Stimulated activated CD4-positive, alpha-beta T cell treated with anti-CD3 and anti-CD28 coated beads, Interleukin-12 subunit alpha, Interleukin-12 subunit beta, amount 100 ng/mL, for 4 hours (primary cell): ENCODE results near the gene TLCD1.

Experiments used
- DNase-seq: peaks from one replicate; pipeline ENCODE4 v3.0.0-alpha.2; 2020

The TLCD1 gene, protein sequence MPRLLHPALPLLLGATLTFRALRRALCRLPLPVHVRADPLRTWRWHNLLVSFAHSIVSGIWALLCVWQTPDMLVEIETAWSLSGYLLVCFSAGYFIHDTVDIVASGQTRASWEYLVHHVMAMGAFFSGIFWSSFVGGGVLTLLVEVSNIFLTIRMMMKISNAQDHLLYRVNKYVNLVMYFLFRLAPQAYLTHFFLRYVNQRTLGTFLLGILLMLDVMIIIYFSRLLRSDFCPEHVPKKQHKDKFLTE

GRCh38 chr17:28726226-28726626 lies at the start of gene TLCD1:
TLCD1 (minus strand) TSS chr17:28726233; CDS start chr17:28726097, 136 bp downstream.
- DNase-seq = peak; percentile 71

- no peak for DNase-seq
Observed at GRCh38 chr17:28774206-28774605, 48.2 kb upstream of the TLCD1 start.

GRCh38 chr17:28773736-28774135 lies 47.7 kb upstream of the TLCD1 start:
- no peak for DNase-seq

DNA sequence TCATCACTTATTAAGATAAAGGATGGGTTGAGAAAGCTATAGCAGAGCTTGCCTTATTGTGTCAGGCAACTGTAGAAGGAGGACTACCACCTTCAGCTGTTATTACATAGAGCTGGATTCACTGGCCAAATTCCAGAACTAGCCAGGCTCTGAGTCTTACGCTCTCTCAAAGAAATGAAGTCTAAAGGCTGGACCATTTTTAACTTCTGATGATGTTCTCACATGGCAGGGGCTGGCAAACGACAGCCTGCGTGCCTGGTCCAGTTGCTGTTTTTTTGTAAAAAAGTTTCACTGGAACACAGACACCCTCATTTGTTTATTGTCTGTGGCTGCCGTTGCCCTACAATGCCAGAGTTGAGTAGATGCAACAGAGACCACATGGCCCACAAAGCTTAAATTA lies 39.0 kb upstream of the TLCD1 start:
- DNase-seq = no peak

- DNase-seq = peak; percentile 75
Observed at GRCh38 chr17:28763804-28764266, 37.8 kb upstream of the TLCD1 start.

GRCh38 chr17:28763137-28763799 lies 37.2 kb upstream of the TLCD1 start:
- no peak for DNase-seq

DNA sequence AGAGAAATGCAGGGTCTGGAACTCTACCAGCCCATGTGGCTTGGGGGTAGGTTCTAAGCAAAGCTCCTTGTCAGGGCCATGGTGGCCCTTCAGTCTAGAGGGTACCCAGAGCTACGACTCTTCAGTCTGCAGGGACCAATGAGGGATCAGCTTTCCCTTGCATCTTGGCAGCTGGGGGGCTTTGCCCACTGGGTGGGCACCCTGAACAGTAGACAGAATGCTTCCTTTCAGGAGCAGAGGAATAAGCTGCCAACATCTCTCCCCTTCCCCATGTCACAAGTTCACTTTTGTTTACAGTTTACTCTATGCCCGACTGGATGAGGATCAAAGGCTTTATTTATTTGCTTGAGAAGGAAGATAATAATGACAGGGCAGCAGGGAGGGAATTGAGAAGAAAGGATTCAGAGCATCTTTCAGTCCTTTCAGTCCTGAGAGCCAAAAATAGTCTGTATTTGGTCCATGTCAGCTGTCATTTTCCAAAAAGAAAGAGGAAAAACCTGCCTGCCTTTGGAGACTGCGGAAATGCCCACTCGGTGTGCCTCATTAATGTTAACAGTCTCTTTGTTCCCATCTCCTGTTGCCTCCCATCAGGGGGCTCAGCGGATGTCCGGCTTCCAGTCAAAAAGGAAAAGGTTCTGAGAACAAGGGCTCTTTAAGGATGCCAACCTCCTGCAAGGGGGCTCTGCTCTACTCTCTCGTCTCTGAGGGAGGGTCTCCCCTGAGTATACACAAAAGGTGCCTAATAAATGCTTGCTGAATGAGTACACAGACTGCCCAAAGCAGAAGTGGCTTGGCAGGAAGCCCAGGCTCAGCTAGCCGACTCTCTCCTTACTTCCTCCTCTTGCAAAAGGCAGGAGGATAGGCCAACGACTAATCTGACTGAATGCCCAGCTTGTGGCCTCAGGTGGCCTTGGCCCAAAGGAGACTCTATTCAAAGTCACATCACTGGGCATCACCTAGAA lies 34.8 kb upstream of the TLCD1 start:
- no peak for DNase-seq

DNA sequence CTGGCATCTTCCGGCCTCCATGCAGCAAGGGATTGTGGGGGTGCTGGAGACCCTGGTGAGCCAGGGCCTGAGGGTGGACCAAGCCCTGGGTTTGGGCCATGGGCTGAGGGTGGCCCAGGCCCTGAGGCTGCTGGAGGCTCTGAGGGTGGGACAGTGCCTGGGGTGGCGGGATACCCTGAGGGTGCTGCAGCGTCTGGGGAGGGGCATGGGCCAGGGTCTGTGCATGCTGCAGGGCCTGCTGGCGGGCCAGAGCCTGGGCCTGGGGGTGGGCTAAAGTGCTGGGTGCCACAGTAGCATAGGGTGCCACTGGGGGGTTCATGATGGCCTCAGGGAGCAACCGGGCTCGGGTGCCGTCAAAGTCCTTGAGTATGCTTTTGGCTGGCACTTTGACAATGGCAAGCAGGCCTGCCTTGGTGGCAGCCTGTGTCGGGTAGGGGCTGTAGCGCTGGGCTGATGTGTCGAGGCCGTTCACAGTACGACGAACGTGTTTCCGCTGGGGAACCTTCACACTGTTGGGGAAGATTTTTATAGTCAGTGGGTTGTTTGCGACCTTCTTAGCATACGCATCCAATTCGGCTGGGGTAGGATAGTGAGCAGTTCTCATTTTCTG lies 33.3 kb upstream of the TLCD1 start:
- no peak for DNase-seq

GRCh38 chr17:28758411-28759121 lies 32.5 kb upstream of the TLCD1 start:
- DNase-seq = no peak

DNA sequence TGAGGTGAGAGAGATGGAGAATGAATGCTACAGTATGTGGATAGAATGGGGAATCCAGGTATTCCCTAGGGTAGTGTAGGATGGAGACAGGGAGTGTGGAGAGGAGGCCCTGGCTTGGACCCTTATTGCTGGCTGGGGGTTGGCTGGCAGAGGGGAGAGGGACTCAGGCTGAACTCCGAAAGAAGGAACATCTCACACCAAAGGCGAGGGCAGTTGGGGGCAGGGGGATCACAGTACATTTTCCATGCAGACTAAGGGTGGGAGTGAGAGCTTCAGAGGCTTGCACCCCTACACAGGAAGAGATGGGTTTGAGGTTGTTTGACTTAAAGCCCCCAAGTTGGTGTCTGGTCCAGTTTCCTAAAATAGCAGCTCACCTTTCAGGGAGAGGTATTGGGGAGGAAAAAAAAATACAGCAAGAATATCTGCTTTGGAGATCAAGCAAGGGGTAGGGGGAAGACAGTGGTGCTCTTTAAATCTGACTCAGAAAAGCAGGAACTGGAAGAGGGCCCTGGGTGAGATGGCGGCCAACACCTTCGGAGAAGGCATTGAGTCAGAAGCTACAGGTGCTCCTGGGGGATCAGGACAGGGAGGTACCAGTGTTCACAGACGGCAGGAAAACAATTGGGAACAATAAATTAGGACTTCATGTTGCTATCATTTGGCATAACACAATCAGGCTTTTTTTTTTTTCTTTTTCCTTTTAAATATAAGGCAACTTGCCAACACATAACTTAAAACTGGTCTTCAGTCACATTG lies 30.2 kb upstream of the TLCD1 start:
- DNase-seq = no peak

DNA sequence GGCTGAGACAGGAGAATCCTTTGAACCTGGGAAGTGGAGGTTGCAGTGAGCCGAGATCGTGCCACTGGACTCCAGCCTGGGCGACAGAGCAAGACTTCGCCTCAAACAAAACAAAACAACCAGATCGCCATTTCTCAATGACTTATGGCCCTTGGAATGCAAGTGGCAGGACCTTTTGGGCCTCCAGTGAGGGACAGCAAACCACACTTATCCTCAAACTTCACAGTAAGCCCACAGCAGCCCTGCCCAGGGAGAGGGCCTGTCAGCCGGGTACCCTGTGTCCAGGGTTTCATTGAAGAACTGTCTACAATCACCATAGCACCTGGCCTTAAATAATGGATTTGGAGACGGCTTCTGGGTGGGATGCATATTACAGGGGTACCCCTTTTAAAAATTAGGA lies 29.5 kb upstream of the TLCD1 start:
- DNase-seq = no peak

GRCh38 chr17:28751600-28752366 lies 25.8 kb upstream of the TLCD1 start:
- DNase-seq = no peak

- DNase-seq = peak; percentile 84
Observed at GRCh38 chr17:28750178-28751047, 24.4 kb upstream of the TLCD1 start.

DNA sequence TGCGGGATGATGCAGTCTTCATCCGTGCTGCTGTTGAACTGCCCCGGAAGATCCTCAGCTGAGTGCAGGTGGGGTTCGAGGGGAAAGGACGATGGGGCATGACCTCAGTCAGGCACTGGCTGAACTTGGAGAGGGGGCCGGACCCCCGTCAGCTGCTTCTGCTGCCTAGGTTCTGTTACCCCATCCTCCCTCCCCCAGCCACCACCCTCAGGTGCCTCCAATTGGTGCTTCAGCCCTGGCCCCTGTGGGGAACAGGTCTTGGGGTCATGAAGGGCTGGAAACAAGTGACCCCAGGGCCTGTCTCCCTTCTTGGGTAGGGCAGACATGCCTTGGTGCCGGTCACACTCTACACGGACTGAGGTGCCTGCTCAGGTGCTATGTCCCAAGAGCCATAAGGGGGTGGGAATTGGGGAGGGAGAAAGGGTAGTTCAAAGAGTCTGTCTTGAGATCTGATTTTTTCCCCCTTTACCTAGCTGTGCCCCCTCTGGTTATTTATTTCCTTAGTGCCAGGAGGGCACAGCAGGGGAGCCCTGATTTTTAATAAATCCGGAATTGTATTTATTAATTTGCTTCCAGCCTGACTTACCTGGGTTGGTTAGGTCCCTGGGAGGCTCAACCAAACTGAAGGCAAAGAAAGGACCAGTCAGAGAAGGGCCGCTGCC lies 23.6 kb upstream of the TLCD1 start:
- DNase-seq = no peak

DNA sequence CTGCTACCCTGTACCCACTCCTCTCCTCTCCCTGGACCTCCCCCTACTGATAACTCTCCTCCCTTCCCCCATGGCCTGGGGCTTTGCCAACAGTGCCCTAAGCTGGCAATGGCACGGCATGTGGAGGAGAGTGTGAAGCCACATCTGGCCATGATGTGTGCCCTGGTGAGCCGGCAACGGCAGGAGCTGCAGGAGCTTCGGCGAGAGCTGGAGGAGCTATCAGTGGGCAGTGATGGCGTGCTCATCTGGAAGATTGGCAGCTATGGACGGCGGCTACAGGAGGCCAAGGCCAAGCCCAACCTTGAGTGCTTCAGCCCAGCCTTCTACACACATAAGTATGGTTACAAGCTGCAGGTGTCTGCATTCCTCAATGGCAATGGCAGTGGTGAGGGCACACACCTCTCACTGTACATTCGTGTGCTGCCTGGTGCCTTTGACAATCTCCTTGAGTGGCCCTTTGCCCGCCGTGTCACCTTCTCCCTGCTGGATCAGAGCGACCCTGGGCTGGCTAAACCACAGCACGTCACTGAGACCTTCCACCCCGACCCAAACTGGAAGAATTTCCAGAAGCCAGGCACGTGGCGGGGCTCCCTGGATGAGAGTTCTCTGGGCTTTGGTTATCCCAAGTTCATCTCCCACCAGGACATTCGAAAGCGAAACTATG lies 23.0 kb upstream of the TLCD1 start:
- DNase-seq = no peak

DNA sequence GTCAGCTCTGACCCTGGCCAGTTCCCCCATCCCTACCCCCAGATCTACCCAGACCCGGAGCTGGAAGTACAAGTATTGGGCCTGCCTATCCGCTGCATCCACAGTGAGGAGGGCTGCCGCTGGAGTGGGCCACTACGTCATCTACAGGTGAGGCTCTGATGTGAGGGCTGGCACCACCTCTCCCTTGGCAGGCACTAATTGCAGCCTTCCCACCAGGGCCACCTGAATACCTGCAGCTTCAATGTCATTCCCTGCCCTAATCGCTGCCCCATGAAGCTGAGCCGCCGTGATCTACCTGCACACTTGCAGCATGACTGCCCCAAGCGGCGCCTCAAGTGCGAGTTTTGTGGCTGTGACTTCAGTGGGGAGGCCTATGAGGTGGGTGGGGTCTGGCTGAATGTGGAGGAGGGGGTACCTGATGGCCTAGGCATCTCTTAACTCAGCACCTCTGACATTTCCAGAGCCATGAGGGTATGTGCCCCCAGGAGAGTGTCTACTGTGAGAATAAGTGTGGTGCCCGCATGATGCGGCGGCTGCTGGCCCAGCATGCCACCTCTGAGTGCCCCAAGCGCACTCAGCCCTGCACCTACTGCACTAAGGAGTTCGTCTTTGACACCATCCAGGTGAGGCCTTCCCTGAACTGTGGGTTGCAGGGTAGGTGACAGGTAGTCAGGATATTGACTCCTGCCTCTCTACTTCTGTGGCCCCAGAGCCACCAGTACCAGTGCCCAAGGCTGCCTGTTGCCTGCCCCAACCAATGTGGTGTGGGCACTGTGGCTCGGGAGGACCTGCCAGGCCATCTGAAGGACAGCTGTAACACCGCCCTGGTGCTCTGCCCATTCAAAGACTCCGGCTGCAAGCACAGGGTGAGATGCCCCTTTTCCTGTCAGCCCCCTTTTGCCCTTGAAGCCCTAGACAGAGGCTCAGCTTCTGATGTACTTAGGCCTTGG lies 22.0 kb upstream of the TLCD1 start:
- no peak for DNase-seq

DNA sequence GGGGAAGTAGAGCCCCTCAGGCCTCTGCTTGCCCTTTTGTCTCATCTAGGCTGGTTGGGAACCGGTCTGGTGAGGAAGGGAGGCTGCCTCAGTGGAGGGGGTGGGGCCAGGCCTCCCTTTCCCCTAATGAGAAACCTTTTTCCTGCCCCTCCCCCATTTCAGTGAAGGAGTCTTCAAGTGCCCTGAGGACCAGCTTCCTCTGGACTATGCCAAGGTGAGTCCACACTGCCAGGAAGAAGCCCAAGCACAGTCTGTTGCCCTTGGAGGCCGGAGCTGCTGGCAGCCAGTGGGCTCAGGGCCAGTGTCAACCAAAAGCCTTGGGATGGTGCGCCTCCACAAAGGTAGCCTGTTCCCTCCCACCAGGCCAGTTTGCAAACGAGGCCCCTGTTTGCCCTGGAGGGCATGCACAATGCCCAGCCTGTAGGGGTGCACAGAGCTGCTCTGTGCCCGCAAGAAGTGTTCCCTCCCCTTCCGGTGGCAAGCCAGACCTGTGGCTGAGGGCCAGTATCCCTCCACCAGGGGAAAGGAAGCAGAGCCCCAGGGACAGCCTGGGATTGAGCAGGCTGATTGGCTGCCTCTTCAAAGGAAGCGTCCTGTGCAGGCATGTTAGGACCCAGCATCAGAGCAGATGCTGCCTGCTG lies 21.1 kb upstream of the TLCD1 start:
- no peak for DNase-seq
